OCI-LY1 (cell line): ENCODE results near the gene EIF4EBP3.

ENCODE experiments used
- CTCF ChIP-seq: fragments of 200-600 bp; sonication (generic), shearing (Covaris generic); IDR thresholded peaks from 2 replicates; pipeline ENCODE4 v1.5.1; 2017; ENCODE audit warnings: mild to moderate bottlenecking, antibody characterized with exemption, low read length, moderate library complexity, mixed read lengths
- EZH2 ChIP-seq: fragments of 200-600 bp; sonication (generic), shearing (Covaris generic); IDR thresholded peaks from 2 replicates; pipeline ENCODE4 v1.8.0; 2017; ENCODE audit warnings: borderline replicate concordance, mixed run types, mild to moderate bottlenecking, antibody characterized with exemption, low read length, moderate library complexity, mixed read lengths

- TF ChIP-seq CTCF, result no peak
- TF ChIP-seq EZH2, result no peak
Observed at GRCh38 chr5:140587495-140587894, 40.0 kb downstream of the EIF4EBP3 start.
